MM.1S (cell line): ENCODE measurements around the gene ALPK3.

ENCODE experiments used
- DNase-seq: peaks from one replicate; pipeline ENCODE4 v3.0.0-alpha.2; 2015
- H2AFZ ChIP-seq: fragments of 300-600 bp; sonication (generic); 2 replicates; pipeline ENCODE4 v1.6.0; 2016; ENCODE audit warnings: antibody characterized with exemption, low read length
- H3F3A ChIP-seq: fragments of 300-600 bp; sonication (generic); 2 replicates; pipeline ENCODE4 v1.6.1; 2016; ENCODE audit warnings: mild to moderate bottlenecking, antibody characterized with exemption, low read length, moderate library complexity, mixed read lengths; ENCODE audit not compliant: insufficient read depth
- H3K27ac ChIP-seq: fragments of 300-600 bp; sonication (generic); 2 replicates; pipeline ENCODE4 v1.5.1; 2016; ENCODE audit warnings: mild to moderate bottlenecking, low read length
- H3K27me3 ChIP-seq: fragments of 300-600 bp; sonication (generic); replicated peaks from 2 replicates; pipeline ENCODE4 v1.6.0; 2016; ENCODE audit warnings: low read length; ENCODE audit not compliant: insufficient read depth
- H3K36me3 ChIP-seq: fragments of 300-600 bp; sonication (generic); replicated peaks from 2 replicates; pipeline ENCODE4 v1.6.1; 2016; ENCODE audit warnings: mild to moderate bottlenecking, low read length, mixed read lengths; ENCODE audit not compliant: insufficient read depth
- H3K4me1 ChIP-seq: fragments of 300-600 bp; sonication (generic); 2 replicates; pipeline ENCODE4 v1.6.1; 2016; ENCODE audit warnings: low read length, mixed read lengths
- H3K4me2 ChIP-seq: fragments of 300-600 bp; sonication (generic); 2 replicates; pipeline ENCODE4 v1.6.0; 2016; ENCODE audit warnings: low read depth, low read length
- H3K4me3 ChIP-seq: fragments of 300-600 bp; sonication (generic); 2 replicates; pipeline ENCODE4 v1.5.1; 2016; ENCODE audit warnings: low read length, mixed read lengths
- H3K79me2 ChIP-seq: fragments of 300-600 bp; sonication (generic); 2 replicates; pipeline ENCODE4 v1.6.1; 2016; ENCODE audit warnings: mixed run types, low read length, mixed read lengths
- H3K9ac ChIP-seq: fragments of 300-600 bp; sonication (generic); 2 replicates; pipeline ENCODE4 v1.6.1; 2016; ENCODE audit warnings: low read length, mixed read lengths
- H3K9me2 ChIP-seq: fragments of 300-600 bp; sonication (generic); replicated peaks from 2 replicates; pipeline ENCODE4 v1.6.1; 2016; ENCODE audit warnings: mild to moderate bottlenecking, low read length, mixed read lengths; ENCODE audit not compliant: insufficient read depth
- H3K9me3 ChIP-seq: fragments of 300-600 bp; sonication (generic); replicated peaks from 2 replicates; pipeline ENCODE4 v1.6.1; 2016; ENCODE audit warnings: mild to moderate bottlenecking, low read length, mixed read lengths; ENCODE audit not compliant: insufficient read depth
- H4K20me1 ChIP-seq: fragments of 300-600 bp; sonication (generic); 2 replicates; pipeline ENCODE4 v1.6.1; 2016; ENCODE audit warnings: mild to moderate bottlenecking, low read length, moderate library complexity, mixed read lengths; ENCODE audit not compliant: insufficient read depth
- EZH2 ChIP-seq: fragments of 300-600 bp; sonication (generic); optimal IDR thresholded peaks from 2 replicates; pipeline ENCODE3; 2017; ENCODE audit warnings: low read depth, mild to moderate bottlenecking, antibody characterized with exemption, low read length, mixed read lengths
- EZH2phosphoT487 ChIP-seq: fragments of 300-600 bp; sonication (generic); IDR thresholded peaks from 2 replicates; pipeline ENCODE4 v1.6.1; 2018; ENCODE audit warnings: antibody characterized with exemption, low read length
- TF ChIP-seq, protein P1 (sequence below): fragments of 300-600 bp; sonication (generic); IDR thresholded peaks from 2 replicates; pipeline ENCODE4 v1.5.1; 2016; ENCODE audit warnings: antibody characterized with exemption, low read length, mixed read lengths

ALPK3 gene

DNA sequence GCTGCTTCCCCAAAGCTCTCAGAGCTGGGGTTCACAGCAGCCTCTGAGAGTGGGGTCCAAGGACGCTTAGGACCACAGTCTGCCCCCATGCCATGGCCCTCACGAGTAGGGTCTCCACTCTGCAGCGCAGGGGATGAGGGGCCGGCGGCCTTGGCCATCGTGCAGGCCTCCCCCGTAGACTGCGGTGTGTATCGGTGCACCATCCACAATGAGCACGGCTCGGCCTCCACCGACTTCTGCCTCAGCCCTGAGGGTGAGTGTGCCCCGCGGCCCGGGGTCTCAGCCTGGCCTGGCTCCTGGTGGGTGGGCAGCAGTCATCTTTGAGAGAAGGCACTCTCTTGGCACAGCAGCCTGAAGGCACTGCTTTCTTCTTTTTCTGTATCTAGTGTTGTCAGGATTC lies 42.5 kb downstream of the ALPK3 start:
- Histone ChIP-seq H3K4me1 (no peaks in the 10 kb centered on the region), H3K79me2 (no peaks in the 10 kb centered on the region), H3K4me2 (no peak overlapping the region), H3K27ac (no peak overlapping the region), H3K4me3 (no peak overlapping the region), H3K36me3 (no peaks in the 10 kb centered on the region), H3K9me2 (no peaks in the 10 kb centered on the region), H2AFZ (no peak overlapping the region), H3F3A (no peaks in the 10 kb centered on the region), H3K9ac (no peak overlapping the region), H4K20me1 (no peaks in the 10 kb centered on the region), H3K9me3 (no peaks in the 10 kb centered on the region), H3K27me3 (no peaks in the 10 kb centered on the region)
- no peak for DNase-seq
- TF ChIP-seq EZH2phosphoT487 (no peak), EZH2 (no peak)
- TF ChIP-seq, protein P1, sequence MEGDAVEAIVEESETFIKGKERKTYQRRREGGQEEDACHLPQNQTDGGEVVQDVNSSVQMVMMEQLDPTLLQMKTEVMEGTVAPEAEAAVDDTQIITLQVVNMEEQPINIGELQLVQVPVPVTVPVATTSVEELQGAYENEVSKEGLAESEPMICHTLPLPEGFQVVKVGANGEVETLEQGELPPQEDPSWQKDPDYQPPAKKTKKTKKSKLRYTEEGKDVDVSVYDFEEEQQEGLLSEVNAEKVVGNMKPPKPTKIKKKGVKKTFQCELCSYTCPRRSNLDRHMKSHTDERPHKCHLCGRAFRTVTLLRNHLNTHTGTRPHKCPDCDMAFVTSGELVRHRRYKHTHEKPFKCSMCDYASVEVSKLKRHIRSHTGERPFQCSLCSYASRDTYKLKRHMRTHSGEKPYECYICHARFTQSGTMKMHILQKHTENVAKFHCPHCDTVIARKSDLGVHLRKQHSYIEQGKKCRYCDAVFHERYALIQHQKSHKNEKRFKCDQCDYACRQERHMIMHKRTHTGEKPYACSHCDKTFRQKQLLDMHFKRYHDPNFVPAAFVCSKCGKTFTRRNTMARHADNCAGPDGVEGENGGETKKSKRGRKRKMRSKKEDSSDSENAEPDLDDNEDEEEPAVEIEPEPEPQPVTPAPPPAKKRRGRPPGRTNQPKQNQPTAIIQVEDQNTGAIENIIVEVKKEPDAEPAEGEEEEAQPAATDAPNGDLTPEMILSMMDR = no peak

GRCh38 chr15:84861781-84862180 lies 44.6 kb downstream of the ALPK3 start:
- Histone ChIP-seq H3K9me2 (no peaks in the 10 kb centered on the region), H3K4me2 (no peak overlapping the region), H3K9me3 (no peaks in the 10 kb centered on the region), H3F3A (no peaks in the 10 kb centered on the region), H3K4me3 (no peak overlapping the region), H3K27ac (no peak overlapping the region), H3K4me1 (no peaks in the 10 kb centered on the region), H3K27me3 (no peaks in the 10 kb centered on the region), H3K9ac (no peak overlapping the region), H3K36me3 (no peaks in the 10 kb centered on the region), H2AFZ (no peak overlapping the region), H4K20me1 (no peaks in the 10 kb centered on the region), H3K79me2 (no peaks in the 10 kb centered on the region)
- TF ChIP-seq EZH2phosphoT487 = no peak
- TF ChIP-seq, protein P1 = no peak
- TF ChIP-seq EZH2 = no peak
- no peak for DNase-seq

- Histone ChIP-seq H2AFZ (no peak overlapping the region), H3K27me3 (no peaks in the 10 kb centered on the region), H3K36me3 (no peaks in the 10 kb centered on the region), H3K4me1 (no peaks in the 10 kb centered on the region), H3K4me3 (no peak overlapping the region), H4K20me1 (no peaks in the 10 kb centered on the region), H3K9me3 (no peaks in the 10 kb centered on the region), H3K9me2 (no peaks in the 10 kb centered on the region), H3F3A (no peaks in the 10 kb centered on the region), H3K9ac (no peak overlapping the region), H3K79me2 (no peaks in the 10 kb centered on the region), H3K4me2 (no peak overlapping the region), H3K27ac (no peak overlapping the region)
- TF ChIP-seq EZH2 = no peak
- no peak for TF ChIP-seq EZH2phosphoT487
- TF ChIP-seq, protein P1 = no peak
- no peak for DNase-seq
Measured at GRCh38 chr15:84862214-84862975, 45.2 kb downstream of the ALPK3 start.
